RCC 7860 (cell line): ENCODE data around the gene GRM6.

Source experiments
- DNase-seq: peaks from one replicate; pipeline ENCODE4 v3.0.0-alpha.2; 2015; ENCODE audit warnings: low spot score
- FAIRE-seq: peaks from 2 replicates; lab custom pipeline; 2012; peaks lifted over from hg19 to GRCh38; lab: Jason Lieb, UNC

GRM6 gene

DNA sequence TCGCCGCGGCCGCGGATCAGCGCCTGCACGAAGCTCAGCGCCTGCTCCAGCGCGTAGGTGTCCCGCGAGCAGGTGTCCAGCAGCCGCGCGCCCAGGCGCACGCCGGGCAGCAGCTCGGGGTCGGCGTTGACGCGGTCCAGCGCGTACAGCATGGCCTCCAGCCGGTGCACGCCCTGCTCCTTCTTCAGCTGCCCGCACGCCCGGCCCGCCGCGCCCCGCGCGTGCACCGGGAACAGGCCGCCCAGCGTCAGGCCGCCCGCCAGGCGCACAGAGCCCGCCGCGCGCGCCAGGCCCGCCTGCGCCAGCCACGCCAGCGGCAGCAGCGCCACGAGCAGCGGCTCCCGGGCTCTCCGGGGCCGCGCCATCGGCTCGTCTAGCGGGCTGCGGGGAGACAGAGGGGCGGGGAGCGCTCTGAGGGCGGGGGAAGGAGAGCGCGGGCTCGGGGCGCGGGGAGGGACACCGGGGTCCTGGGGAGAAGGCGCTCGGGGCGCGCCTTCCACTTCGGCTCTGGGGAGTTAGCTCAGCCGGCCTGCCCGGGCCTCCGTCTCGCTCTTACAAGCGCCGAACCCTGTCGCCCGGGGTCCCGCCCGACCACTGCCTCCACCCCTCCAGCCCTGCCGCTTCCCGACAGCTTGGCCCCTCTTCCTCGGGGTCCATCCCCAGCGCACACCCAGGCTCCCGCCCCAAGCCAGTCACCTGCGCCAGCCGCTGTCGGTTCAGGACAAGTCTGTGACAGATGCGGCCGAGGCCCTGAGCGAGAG is at the start of gene GRM6:
Gene GRM6, minus strand, starts transcription at position 741 of the 761 bp plus-strand sequence. Its CDS starts 376 bp downstream, at position 365.
- FAIRE-seq (no peak), DNase-seq (no peak)

DNA sequence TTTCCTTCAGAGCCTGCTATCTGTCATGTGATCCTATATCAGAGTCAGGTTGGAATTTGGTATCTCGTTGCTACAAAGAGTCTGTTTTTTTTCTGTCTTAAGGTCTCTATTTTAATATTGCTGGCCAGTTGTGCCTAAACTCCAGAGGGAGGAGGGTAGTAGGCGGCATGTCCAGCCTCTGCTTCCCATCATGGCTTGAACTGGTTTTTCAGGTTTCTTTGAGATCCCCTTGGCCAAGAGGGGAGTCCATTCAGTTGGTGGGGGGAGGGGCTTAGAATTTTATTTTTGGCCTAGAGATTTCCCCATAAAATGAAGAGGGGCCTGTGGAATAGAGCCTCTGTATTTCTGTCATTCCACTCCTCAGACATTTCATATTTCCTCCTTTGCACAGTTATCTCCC is 49.6 kb upstream of the GRM6 start:
- FAIRE-seq, result no peak

DNA sequence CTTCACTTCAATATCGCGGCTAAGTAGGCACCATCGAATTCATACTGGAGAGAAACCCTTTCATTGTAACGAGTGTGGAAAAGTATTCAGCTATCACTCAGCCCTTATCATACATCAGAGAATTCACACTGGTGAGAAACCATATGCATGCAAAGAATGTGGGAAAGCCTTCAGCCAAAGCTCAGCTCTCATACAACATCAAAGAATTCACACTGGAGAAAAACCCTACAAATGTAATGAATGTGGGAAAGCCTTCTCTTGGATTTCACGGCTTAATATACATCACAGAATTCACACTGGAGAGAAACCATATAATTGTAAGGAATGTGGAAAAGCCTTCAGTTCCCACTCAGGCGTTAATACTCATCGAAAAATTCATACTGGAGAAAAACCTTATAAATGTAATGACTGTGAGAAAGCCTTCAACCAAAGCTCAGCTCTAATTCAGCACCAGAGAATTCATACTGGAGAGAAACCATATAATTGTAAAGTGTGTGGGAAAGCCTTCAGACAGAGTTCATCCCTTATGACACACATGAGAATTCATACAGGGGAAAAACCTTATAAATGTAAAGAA is 38.0 kb upstream of the GRM6 start:
- no peak for DNase-seq
- FAIRE-seq, result no peak

More for the DNA sequence above, 49.6 kb upstream of the GRM6 start:
- no peak for DNase-seq

DNA sequence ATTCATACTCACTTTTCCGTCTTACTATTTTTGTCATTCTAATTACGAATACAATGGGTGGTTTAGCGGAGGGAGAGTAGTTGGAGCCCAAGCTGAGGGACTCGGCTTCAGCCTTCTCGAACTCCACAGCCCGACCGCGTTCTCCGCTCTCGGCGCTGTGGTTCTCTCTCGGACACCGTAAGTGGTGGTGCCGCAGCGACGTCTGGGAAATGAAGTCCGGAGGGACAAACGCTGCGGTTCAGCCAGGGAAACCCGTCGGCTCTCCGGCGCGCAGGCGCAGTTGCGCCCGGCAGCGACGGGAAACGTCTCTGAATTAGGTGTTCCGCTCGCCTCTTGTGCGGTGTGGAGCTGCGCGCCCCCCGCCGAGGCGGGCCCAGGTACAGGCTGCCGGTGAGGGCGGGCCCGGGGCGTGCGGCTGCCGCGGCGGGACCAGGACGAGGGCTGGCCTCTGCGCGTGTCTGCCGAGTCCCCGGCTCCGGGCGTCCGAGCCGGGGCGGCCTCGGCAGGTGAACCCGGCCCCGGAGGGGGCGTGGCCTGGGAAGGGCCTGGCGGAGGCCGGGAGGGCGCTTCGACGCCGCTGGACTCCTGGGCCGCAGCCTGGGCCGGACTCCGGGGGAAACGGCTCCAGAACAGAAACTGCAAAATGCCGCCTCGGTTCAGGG is 28.5 kb upstream of the GRM6 start, which contains the start of gene ZNF879:
Gene ZNF879, plus strand, starts transcription at position 277 of the 662 bp plus-strand sequence. CDS start 1,201 bp downstream, outside the sequence.
- FAIRE-seq (no peak), DNase-seq (no peak)

DNA sequence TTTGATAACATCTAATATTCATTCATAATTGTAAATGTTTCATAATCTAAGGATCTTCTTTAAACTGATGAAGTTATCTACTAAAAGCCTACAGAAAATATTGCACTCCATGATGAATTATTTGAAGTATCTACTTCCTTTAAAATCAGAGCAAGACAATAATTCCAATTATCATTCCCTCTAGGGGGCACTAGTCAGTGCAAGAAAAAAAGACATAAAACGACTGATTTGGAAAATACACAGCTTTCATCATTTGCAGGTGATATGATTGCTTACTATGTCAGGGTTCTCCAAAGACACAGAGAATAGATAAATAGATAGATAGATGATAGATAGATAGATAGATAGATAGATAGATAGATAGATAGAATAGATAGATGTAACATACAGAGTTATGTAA is 13.5 kb upstream of the GRM6 start:
- FAIRE-seq (no peak), DNase-seq (no peak)

DNA sequence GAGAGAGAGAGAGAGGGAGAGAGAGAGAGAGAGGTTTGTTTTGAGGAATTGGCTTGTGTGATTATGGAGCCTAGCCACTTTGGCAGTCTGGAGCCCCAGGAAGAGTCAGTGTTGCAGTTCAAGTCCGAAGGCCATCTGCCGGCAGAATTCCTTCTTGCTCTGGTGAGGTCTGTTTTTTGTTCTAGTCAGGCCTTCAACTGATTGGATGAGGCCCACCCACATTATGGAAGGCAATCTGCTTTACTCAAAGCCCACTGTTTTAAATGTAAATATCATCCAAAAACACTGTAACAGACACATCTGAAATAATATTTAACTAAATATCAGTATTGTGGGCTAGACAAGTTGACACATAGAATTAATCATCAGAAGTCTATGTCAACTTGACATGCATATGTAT is 11.4 kb upstream of the GRM6 start:
- DNase-seq (no peak), FAIRE-seq (no peak)

DNA sequence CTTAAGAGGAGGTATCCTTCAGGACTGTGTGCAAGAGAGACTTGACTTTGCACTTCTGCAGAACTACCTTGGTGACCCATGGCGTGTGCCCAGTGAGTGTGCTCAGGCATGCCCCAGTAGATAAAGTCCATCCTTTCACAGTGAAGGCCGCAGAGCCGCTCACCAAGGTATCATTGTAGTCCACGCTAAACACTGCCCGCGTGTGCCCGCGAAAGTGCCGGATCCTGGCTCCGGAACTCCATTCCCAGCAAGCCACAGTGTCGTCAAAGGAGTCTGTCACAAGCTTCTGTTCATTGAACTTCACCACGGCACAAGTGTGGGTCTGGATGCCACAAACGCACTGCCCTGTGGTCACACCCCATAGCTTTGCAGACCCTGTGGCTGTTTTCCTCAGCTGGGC is 3.3 kb upstream of the GRM6 start:
- DNase-seq (no peak), FAIRE-seq (no peak)

DNA sequence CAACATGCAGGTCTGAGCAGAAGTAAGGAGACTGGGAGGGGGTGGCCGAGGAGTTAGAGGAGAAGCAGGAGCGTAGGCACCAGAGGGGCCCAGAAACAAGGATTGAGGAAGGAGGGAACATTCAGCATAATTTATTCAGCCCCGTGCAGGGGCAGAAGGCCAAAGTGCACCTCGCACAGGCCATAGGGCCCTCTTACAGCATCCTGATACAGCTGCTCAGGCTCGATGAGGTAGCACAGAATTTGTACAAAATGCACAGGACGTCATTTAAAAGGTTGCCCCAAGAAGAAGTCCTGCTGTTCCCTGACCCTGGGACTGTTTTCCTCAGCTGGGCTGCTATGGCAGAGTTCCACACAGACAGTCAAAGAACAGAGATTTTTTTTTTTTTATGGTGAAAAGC is 2.1 kb upstream of the GRM6 start:
- FAIRE-seq, result no peak

DNA sequence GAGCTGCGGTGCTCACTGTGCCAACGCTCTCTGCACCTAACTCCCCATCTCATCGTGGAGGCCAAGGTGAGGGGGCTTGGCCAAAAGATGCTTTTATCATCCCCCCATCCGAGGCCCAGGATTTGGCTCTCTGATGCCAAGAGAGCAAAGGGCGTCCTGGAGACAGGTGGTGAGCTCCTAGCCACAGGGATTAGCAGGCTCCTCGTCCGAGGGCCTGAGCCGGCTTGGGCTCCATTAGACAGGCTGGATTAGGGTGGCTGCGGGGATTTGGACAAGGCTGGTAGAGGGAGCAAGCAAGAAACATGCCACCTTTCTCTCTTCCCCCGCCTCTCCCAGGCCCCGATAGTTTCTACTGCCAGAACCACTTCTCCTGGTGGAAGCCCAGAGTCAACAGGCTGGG is 1.0 kb upstream of the GRM6 start:
- DNase-seq (no peak), FAIRE-seq (no peak)

More for the DNA sequence above, 2.1 kb upstream of the GRM6 start:
- DNase-seq, result no peak

DNA sequence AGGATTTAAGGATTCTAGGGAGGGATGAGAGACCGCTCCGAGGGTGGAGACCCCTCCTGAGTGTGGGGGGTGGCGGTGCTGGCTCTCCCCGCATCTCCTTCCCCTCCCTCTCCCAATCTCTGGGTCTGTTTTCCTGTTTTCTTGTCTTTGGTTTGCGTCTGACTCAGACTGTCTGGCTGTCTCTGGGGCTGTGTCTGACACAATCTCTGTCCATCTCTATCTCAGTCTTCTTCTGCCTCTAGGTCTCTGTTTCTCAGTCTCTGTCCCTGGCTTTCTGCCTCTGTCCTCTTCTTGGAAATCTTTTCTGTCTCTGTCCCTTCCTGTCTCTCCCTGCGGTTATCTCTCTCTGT is 196 bp upstream of the GRM6 start:
- DNase-seq (no peak), FAIRE-seq (no peak)

DNA sequence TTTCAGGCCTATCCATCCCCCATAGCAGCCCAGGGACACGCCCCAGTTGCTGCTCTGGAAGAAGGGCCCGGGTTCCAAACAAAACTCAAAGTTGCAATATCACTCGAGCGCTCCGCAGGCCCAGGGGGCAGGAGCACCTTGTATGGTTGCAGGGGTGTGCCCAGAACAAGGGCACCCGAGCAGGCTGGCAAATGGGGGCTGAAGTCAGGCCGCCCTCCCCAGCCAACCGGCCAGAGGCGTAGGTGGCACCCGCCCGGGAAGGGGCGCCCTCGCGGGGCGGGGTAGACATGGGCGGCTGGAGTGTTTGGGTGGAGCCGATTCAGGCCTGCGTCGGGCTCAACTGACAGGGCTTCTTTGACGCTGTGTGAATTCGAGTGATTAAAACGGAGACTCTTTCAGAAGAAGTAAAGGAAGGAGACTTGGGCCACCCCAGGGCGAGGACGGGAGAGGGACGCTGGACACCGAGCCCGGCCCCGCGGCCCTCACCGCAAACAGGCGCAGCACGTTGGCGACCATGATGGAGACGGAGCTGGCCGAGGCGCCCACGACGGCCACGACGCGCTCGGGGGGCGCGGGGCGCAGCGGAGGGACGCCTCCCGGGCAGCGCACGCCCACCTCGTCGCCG is 1.1 kb downstream of the GRM6 start:
- FAIRE-seq (no peak), DNase-seq (no peak)

DNA sequence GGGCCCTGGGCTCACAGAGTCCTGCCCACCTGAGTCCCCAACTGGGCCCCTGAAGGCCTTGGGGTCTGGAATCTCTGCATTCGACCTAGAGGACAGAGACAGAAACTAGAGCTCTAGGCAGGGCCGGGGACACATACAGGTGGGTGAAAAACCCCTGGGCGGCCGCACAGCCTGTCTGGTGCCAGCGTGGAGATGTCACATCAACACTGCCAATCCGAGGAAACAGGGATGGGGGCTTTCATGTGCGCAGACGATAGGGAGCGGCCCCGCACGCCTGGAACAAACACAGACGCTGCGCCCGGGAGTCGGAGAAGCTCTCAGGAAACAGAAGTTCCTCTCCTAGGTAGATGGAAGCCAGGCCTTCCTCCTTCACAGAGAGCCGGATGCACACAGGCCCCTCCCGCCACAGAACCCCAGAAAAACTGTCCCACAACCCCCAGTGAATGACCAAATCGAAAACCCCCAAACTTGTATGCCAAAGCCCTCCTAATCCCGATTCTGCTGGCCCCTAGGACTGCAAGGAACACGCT is 1.8 kb downstream of the GRM6 start:
- FAIRE-seq, result no peak
- DNase-seq, result no peak

DNA sequence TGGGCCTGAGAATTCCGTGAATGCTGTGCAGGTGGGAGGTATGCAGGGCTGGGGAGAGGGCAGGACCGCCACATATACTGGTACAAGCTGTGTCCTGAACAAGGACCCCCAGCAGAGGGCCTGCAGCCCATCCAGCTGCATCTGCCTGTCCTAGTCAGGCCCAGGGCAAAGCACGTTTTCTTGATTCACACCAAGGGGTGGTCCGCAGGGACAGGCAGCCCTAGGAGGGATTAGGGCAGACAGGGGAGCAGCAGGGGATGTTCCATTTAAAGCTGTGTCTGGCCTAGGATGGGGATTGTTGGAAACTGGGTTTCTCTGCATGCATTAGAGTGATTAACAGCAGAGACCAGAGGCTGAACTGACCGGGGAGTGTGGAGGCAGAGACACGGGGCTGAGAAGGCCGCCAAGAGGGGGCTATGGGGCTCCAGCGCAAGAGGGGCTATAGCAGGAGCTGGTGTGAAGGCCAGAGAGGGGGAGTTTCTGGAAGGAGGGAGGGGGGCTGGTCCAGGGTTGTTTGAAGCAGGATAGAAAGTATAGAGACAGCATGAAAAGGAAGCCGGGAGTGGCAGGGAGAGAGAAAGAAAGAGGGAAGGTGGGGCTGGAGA is 2.7 kb downstream of the GRM6 start:
- DNase-seq, result no peak

DNA sequence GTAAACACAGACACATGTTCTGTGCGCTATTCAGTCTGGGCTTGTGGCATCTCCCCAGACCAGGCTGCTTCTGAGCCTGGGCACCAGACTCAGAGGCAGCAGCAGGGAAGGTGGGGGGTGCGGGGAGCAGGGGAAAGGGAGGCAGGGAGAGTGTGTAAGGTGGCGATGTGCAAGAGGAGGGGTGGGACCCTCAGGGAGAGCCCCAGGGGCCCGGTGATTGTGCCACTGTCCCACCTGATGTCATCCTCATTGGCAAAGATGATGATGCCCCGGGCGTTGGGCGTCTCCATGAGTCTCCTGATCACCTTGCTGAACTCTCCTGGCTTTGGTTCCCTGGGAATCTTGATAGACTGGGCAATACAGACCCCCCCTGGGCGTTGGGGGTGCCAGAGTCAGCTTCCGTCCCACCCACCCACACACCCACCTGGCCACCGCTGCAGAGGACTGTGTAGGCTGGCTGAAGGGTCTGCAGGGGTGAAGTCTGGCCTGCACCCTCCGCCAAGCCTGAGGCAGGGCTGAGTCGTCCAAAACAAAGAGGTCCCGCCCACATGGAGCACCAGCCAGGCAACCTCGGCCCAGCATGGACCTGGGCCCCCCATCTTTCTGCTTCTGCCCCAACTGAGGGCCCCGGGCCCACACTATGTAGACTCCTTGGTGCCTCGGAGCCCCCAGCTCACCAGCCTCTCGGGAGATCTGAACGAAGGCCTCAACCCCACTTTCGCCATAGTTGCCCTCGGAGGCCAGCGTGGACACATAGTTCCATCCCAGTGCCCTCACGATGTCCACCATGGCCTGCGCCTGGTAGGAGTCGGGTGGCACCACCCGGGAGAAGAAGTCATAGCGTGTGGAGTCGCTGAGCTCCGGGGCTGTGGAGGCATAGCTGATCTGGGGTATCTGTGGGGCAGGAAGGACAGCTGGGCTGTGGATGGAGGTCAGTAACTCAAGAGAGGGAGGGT is 3.7 kb downstream of the GRM6 start:
- DNase-seq (no peak), FAIRE-seq (no peak)

More for the DNA sequence above, 2.7 kb downstream of the GRM6 start:
- no peak for FAIRE-seq

DNA sequence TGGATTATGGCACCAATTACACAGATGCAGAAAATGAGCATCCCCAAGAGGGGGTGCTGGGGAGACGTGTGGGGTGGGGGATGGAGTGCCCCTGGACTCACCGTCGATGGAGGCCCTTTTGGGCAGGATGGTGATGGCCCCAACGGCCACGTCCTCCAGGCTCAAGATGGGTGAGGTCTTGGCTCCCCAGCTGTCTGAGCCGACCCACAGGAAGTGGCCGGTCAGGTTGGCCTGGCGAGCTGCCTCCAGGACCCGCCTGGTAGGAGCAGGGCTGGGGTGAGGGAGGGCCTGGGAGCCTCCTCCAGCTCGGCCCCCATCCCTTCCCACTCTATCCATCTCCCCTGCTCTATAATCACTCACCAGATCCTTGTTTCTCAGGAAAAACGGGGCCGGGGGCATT is 4.6 kb downstream of the GRM6 start:
- no peak for DNase-seq
- no peak for FAIRE-seq

DNA sequence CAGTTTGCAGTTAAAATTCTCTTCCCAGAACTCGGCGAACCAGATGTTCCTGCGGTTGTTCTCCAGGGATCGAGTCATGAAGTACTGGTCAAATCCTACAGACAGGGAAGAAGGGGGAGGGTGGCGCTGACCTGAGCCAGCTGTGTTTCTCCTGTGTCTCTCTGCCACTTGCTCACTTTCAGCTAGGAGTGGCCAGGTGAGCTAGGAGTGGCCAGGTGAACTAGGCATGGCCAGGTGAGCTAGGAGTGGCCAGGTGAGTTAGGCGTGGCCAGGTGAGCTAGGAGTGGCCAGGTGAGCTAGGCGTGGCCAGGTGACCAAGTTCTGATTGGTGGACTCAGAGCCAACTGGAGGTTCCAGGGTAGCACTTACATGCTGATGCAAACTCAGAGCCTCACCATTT is 5.8 kb downstream of the GRM6 start:
- DNase-seq, result no peak
- FAIRE-seq, result no peak

DNA sequence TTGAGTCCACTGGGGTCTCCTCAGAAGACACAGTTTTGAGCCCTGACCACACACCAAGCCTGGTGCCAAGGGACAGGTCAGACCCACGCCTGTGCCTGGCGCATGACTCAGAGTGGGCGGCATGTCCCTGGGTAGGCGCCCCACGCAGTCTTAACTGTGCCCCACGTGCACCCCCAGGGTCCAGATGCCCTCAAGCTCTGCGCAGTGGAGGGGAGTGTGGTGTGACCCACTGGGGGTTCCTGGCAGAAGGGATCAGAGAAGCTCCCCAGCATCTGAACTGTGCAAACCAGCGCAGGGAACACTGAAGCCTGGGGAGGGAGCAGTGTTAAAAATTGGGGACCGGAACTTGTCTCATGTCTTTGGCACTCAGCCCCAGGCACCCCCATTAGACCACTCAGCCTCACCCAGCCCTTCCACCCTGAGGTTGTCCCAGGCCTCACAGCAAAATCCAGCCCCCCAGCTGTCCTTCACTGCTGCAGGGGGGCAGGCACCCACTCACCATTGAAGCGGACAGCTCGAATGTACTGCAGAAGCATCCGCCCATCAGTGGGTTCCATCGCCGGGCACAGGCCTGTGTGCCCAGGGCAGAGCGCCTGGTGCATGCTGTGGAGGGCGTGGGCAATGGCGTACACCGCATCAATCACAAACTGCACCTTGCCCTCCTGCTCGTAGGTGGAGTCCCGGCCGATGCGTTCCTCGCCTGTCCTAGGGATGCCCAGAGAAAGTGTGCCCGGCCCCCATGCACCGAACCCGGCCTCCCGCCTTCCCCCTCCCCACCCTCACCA is 6.5 kb downstream of the GRM6 start:
- FAIRE-seq, result no peak
- no peak for DNase-seq

DNA sequence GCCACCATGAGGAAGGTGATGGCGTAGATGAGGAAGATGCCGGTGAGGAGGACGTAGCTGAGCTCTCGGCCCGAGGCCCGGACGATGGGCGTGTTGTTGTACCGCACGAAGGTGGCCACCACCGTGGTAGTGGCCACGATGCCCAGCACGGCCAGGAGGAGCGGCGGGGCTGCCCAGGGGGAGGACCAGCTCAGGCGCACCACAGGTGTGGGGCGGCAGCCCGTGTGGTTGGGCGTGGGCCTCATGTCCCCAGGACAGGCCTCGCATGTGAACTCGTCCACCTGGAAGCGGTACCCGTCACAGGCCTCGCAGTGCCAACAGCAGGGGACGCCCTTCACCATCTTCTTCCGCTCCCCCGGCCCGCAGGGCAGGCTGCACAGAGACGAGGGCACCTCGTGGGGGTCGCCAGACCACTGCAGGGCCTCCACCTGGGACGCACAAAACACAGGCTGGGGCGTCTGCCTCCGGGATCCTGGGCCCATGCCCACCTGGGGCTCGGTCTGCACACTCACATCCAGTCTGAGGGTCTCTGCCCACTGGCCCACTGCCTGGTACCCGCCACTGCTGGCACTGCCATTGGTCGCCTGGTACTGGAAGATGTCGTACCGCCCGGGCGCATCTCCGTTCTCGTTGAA is 8.7 kb downstream of the GRM6 start:
- DNase-seq (no peak), FAIRE-seq (no peak)
